ENCODE results near the gene NUP214. TPM values are rescaled to one million over a fixed set of nuclear protein-coding genes. Genes with fewer than 3 reads are reported as not detected.

The NUP214 gene
- total and polyA plus RNA-seq, 2 of the 4 experiments (the other 2 are of a cell fraction), result 7.9 to 13.4 TPM

- no peak overlapping the region for H3K23ac ChIP-seq (ENCODE audit: low read depth, low read length)
- TF ChIP-seq RCOR1 (IDR thresholded peaks at IDR 0.05; ENCODE audit: insufficient replicate concordance, low read length) (no peak), MXI1 (IDR thresholded peaks at IDR 0.05; ENCODE audit: borderline replicate concordance, low read depth, low read length) (no peak), CTCF (conservative IDR thresholded peaks at IDR 0.05; ENCODE audit: low read depth, low read length) (no peak), BHLHE40 (IDR thresholded peaks at IDR 0.05; ENCODE audit: low read depth, low read length) (no peak), SMC3 (IDR thresholded peaks at IDR 0.05; ENCODE audit: low read depth, low read length) (no peak), NFE2L2 (IDR thresholded peaks at IDR 0.05; ENCODE audit: low read depth, low read length) (no peak), POLR2A (IDR thresholded peaks at IDR 0.05; ENCODE audit: low read depth, low read length) (no peak), CEBPB (IDR thresholded peaks at IDR 0.05; ENCODE audit: low read depth, low read length) (no peak), MAFK (IDR thresholded peaks at IDR 0.05; ENCODE audit: low read depth, low read length) (no peak)
- no peak overlapping the region for H4K91ac ChIP-seq (ENCODE audit: insufficient read depth, low read depth, low read length)
- no peak overlapping the region for H3K9ac ChIP-seq (ENCODE audit: low read depth, low read length)
- intact Hi-C loops (cut with micrococcal nuclease) (no loop called here), dilution Hi-C loops (cut with HindIII; ENCODE audit: low sequenced_read_pairs, unreplicated experiment) (no loop called here), in situ Hi-C loops (cut with MboI; ENCODE audit: low sequenced_read_pairs) (no loop called here)
- H2AFZ ChIP-seq (replicated peaks; ENCODE audit: low read length, poor library complexity), result no peak overlapping the region
- no peak overlapping the region for H2BK20ac ChIP-seq (ENCODE audit: low read depth, low read length)
- peaks cover 36% of the 10 kb centered on the region for H3K36me3 ChIP-seq (ENCODE audit: control insufficient read depth, insufficient read depth, low read length)
- no peak overlapping the region for H3K4me3 ChIP-seq (ENCODE audit: insufficient read depth, low read depth, low read length)
- H3K14ac ChIP-seq (replicated peaks; ENCODE audit: low read depth, low read length), result no peak overlapping the region
- H3K4me2 ChIP-seq (ENCODE audit: low read depth, low read length), result no peak overlapping the region
- H3K27ac ChIP-seq (ENCODE audit: insufficient read depth, low read length), result no peak overlapping the region
- no peak overlapping the region for H2AK9ac ChIP-seq (replicated peaks; ENCODE audit: low read depth, low read length, poor library complexity)
- CTCF ChIA-PET, result no interaction called here
- H4K5ac ChIP-seq (ENCODE audit: low read depth, low read length), result no peak overlapping the region
- no peak for DNase-seq
- peaks cover 2% of the 10 kb centered on the region; the same call in 1 of the 2 replicates for H3K9me1 ChIP-seq (ENCODE audit: insufficient read depth, low read length)
- WGBS, 2 experiments (ENCODE audit: extremely low coverage in 2 of 2, insufficient read length in 1 of 2), result 86% methylated on average over 7 of the region's 9 CpGs; no CpG with 5 or more reads in 1 of the 2 experiments
- POLR2A ChIA-PET (ENCODE audit: unreplicated experiment), result interaction anchor here (0.5 kb wide), 1 partner anchor 68 kb away, joined by 3 read pairs; no protein-coding TSS in a partner anchor
- H4K8ac ChIP-seq (ENCODE audit: low read depth in 2 of 2, low read length in 2 of 2), result no peak overlapping the region
- no peaks in the 10 kb centered on the region for H3K9me3 ChIP-seq (ENCODE audit: control insufficient read depth, insufficient read depth, low read length)
- H3K18ac ChIP-seq (ENCODE audit: low read depth, low read length), result no peak overlapping the region
- H2BK15ac ChIP-seq (ENCODE audit: low read depth, low read length), result no peak overlapping the region
- H3K4me1 ChIP-seq (ENCODE audit: control insufficient read depth, insufficient read depth, low read length), result peaks cover 7% of the 10 kb centered on the region
- no peak overlapping the region for H2BK120ac ChIP-seq (ENCODE audit: low read depth, low read length)
- no peak for ATAC-seq (ENCODE audit: low read depth)
- no peaks in the 10 kb centered on the region for H3K27me3 ChIP-seq (ENCODE audit: control insufficient read depth, insufficient read depth, low read length)
- no peak overlapping the region for H3K4ac ChIP-seq (ENCODE audit: low read depth, low read length)
- H2BK5ac ChIP-seq (ENCODE audit: low read depth, low read length, poor library complexity, severe bottlenecking), result no peak overlapping the region
- H3K79me1 ChIP-seq (ENCODE audit: low read depth in 1 of 2, low read length in 2 of 2), result 0 out of 4 replicates have a peak, but pooled peaks cover 0 to under 1% of the 10 kb centered on the region in 2 experiments
- H4K20me1 ChIP-seq (ENCODE audit: insufficient read depth, low read length), result no peaks in the 10 kb centered on the region
- BruUV-seq (replicated peaks), result no TSS peak
- no peak overlapping the region for H3K56ac ChIP-seq (ENCODE audit: extremely low read depth, insufficient read depth, low read length)
- no peak overlapping the region for H2AK5ac ChIP-seq (ENCODE audit: low read depth, low read length)
Observed at GRCh38 chr9:131235480-131235851, 110.1 kb downstream of the NUP214 start.
